Naive B cell (primary cell): ENCODE data around the gene PARN. TPM values are rescaled to one million over a fixed set of nuclear protein-coding genes. Genes with fewer than 3 reads are reported as not detected.

Experiments
- ATAC-seq, 2 donors: fragments of 150-1000 bp; cut with Tn5 transposase; 2 replicates each; pipeline ENCODE4 v1.10.0; 2021; ENCODE audit warnings: low read depth in 2 of 2, mild to moderate bottlenecking in 2 of 2, moderate library complexity in 2 of 2
- DNase-seq: peaks from one replicate; pipeline ENCODE4 v3.0.0; 2022
- H3K27ac Mint-ChIP-seq, 6 donors: one replicate each; pipeline ENCODE4 v1.8.0; 2020 to 2022; ENCODE audit warnings: mild to moderate bottlenecking in 6 of 6, mixed read lengths in 6 of 6, moderate library complexity in 5 of 6, inconsistent platforms in 2 of 6
- H3K27me3 Mint-ChIP-seq, 3 donors: one replicate each; pipeline ENCODE4 v1.8.0; 2021 to 2022; ENCODE audit warnings: mixed read lengths in 3 of 3, mild to moderate bottlenecking in 1 of 3
- H3K36me3 Mint-ChIP-seq, 2 donors: one replicate each; pipeline ENCODE4 v1.8.0; 2020 to 2022; ENCODE audit warnings: mixed read lengths in 2 of 2, inconsistent platforms in 1 of 2, mild to moderate bottlenecking in 1 of 2
- H3K4me1 Mint-ChIP-seq, 3 donors: one replicate each; pipeline ENCODE4 v1.8.0; 2020 to 2022; ENCODE audit warnings: mixed read lengths in 3 of 3, inconsistent platforms in 1 of 3, mild to moderate bottlenecking in 1 of 3, moderate library complexity in 1 of 3
- H3K4me3 Mint-ChIP-seq, 8 donors: one replicate each; pipeline ENCODE4 v1.8.0; 2020 to 2022; ENCODE audit warnings: mild to moderate bottlenecking in 8 of 8, mixed read lengths in 8 of 8, moderate library complexity in 8 of 8, inconsistent platforms in 2 of 8
- H3K9me3 Mint-ChIP-seq, 7 donors: one replicate each; pipeline ENCODE4 v1.8.0; 2020 to 2022; ENCODE audit warnings: mixed read lengths in 7 of 7, mild to moderate bottlenecking in 5 of 7, inconsistent platforms in 2 of 7, moderate library complexity in 1 of 7
- polyA plus RNA-seq, 6 donors: library from polyadenylated mRNA; unstranded; fragments of 300-500 nt; fragmentation: Illumina TruSeq; gene quantifications; one replicate each; pipeline ENCODE4 v1.2.3, GENCODE V29; 2021; ENCODE audit warnings: low read depth in 6 of 6

Gene PARN
- polyA plus RNA-seq, 6 donors from 2014 or later = 43.7 to 64.7 (median 55.4) TPM

- H3K27ac Mint-ChIP-seq = peak overlapping the region in 1 of 6 donors; percentile 56
- H3K27me3 Mint-ChIP-seq = no peaks in the 10 kb centered on the region
- H3K36me3 Mint-ChIP-seq = peaks cover 14 to 16% of the 10 kb centered on the region in 2 donors
- H3K4me3 Mint-ChIP-seq = peak overlapping the region in 1 of 8 donors; percentile 50
- H3K9me3 Mint-ChIP-seq = peaks cover 0 to 5% (median 4%) of the 10 kb centered on the region in 7 donors
- ATAC-seq (no peak), DNase-seq (no peak)
- H3K4me1 Mint-ChIP-seq = peaks cover 14 to 33% (median 18%) of the 10 kb centered on the region in 3 donors
These were observed 3.0 kb downstream of the PARN start for GRCh38 chr16:14627078-14627477.

GRCh38 chr16:14618566-14618965 is 11.5 kb downstream of the PARN start:
- no peak overlapping the region for H3K4me3 Mint-ChIP-seq
- H3K4me1 Mint-ChIP-seq = peaks cover 0 to 8% (median 2%) of the 10 kb centered on the region in 3 donors
- ATAC-seq = no peak
- H3K9me3 Mint-ChIP-seq = no peaks in the 10 kb centered on the region
- peaks cover 15 to 17% of the 10 kb centered on the region in 2 donors for H3K36me3 Mint-ChIP-seq
- peak overlapping the region in 2 of 6 donors; percentile 29 to 49 for H3K27ac Mint-ChIP-seq
- H3K27me3 Mint-ChIP-seq = no peaks in the 10 kb centered on the region
- no peak for DNase-seq

GRCh38 chr16:14616280-14616679 is 13.8 kb downstream of the PARN start:
- Mint-ChIP-seq H3K27ac (peak overlapping the region in 1 of 6 donors; percentile 49), H3K27me3 (no peaks in the 10 kb centered on the region), H3K4me1 (peaks cover 0 to 8% (median 2%) of the 10 kb centered on the region in 3 donors), H3K4me3 (no peak overlapping the region), H3K9me3 (no peaks in the 10 kb centered on the region), H3K36me3 (peaks cover 13 to 21% of the 10 kb centered on the region in 2 donors)
- no peak for DNase-seq
- ATAC-seq = no peak

GRCh38 chr16:14613991-14614390 is 16.1 kb downstream of the PARN start:
- no peak for DNase-seq
- H3K9me3 Mint-ChIP-seq = no peaks in the 10 kb centered on the region
- peaks cover 22 to 29% of the 10 kb centered on the region in 2 donors for H3K36me3 Mint-ChIP-seq
- no peak for ATAC-seq
- peaks cover 0 to 4% (median 2%) of the 10 kb centered on the region in 3 donors for H3K4me1 Mint-ChIP-seq
- H3K4me3 Mint-ChIP-seq = no peak overlapping the region
- no peaks in the 10 kb centered on the region for H3K27me3 Mint-ChIP-seq
- peak overlapping the region in 2 of 6 donors; percentile 45 to 85 for H3K27ac Mint-ChIP-seq

- ATAC-seq = no peak
- peaks cover 17 to 29% of the 10 kb centered on the region in 2 donors for H3K36me3 Mint-ChIP-seq
These were observed 18.4 kb downstream of the PARN start for GRCh38 chr16:14611660-14612059.

GRCh38 chr16:14609716-14610115 is 20.3 kb downstream of the PARN start:
- Mint-ChIP-seq H3K27ac (no peak overlapping the region), H3K9me3 (no peaks in the 10 kb centered on the region), H3K36me3 (peaks cover 17 to 23% of the 10 kb centered on the region in 2 donors), H3K27me3 (no peaks in the 10 kb centered on the region), H3K4me1 (peaks cover 0 to 19% (median 6%) of the 10 kb centered on the region in 3 donors), H3K4me3 (no peak overlapping the region)
- no peak for DNase-seq
- no peak for ATAC-seq

More at GRCh38 chr16:14611660-14612059, 18.4 kb downstream of the PARN start:
- H3K27me3 Mint-ChIP-seq = no peaks in the 10 kb centered on the region
- H3K27ac Mint-ChIP-seq = no peak overlapping the region
- no peaks in the 10 kb centered on the region for H3K9me3 Mint-ChIP-seq
- peaks cover 0 to 9% (median 0%) of the 10 kb centered on the region in 3 donors for H3K4me1 Mint-ChIP-seq
- no peak overlapping the region for H3K4me3 Mint-ChIP-seq
- no peak for DNase-seq

GRCh38 chr16:14608604-14609003 is 21.5 kb downstream of the PARN start:
- ATAC-seq = no peak
- Mint-ChIP-seq H3K27me3 (no peaks in the 10 kb centered on the region), H3K27ac (peak overlapping the region in 3 of 6 donors; percentile 20 to 88 (median 24)), H3K4me1 (peaks cover 0 to 19% (median 6%) of the 10 kb centered on the region in 3 donors), H3K9me3 (no peaks in the 10 kb centered on the region), H3K36me3 (peaks cover 15 to 20% of the 10 kb centered on the region in 2 donors), H3K4me3 (peak overlapping the region in 2 of 8 donors; percentile 15 to 39)
- DNase-seq = no peak

GRCh38 chr16:14608111-14608566 is 21.9 kb downstream of the PARN start:
- ATAC-seq = peak; percentile 52 to 64
- H3K4me1 Mint-ChIP-seq = peaks cover 3 to 23% (median 6%) of the 10 kb centered on the region in 3 donors
- no peak for DNase-seq
- peak overlapping the region in 6 of 8 donors; percentile 35 to 61 (median 56) for H3K4me3 Mint-ChIP-seq
- H3K9me3 Mint-ChIP-seq = no peaks in the 10 kb centered on the region
- no peaks in the 10 kb centered on the region for H3K27me3 Mint-ChIP-seq
- peak overlapping the region in 3 of 6 donors; percentile 20 to 88 (median 24) for H3K27ac Mint-ChIP-seq
- peaks cover 17 to 20% of the 10 kb centered on the region in 2 donors for H3K36me3 Mint-ChIP-seq

GRCh38 chr16:14606102-14606501 is 24.0 kb downstream of the PARN start:
- ATAC-seq (peak in 1 of 2 donors; percentile 20), DNase-seq (no peak)
- peak overlapping the region in 3 of 8 donors; percentile 2 to 53 (median 29) for H3K4me3 Mint-ChIP-seq
- H3K4me1 Mint-ChIP-seq = peaks cover 3 to 25% (median 6%) of the 10 kb centered on the region in 3 donors
- no peaks in the 10 kb centered on the region for H3K9me3 Mint-ChIP-seq
- no peaks in the 10 kb centered on the region for H3K27me3 Mint-ChIP-seq
- peaks cover 27 to 35% of the 10 kb centered on the region in 2 donors for H3K36me3 Mint-ChIP-seq
- peak overlapping the region in 4 of 6 donors; percentile 39 to 85 (median 66) for H3K27ac Mint-ChIP-seq

GRCh38 chr16:14602443-14602963 is 27.6 kb downstream of the PARN start:
- peak overlapping the region in 1 of 6 donors; percentile 49 for H3K27ac Mint-ChIP-seq
- DNase-seq (no peak), ATAC-seq (no peak)
- H3K4me3 Mint-ChIP-seq = peak overlapping the region in 1 of 8 donors; percentile 47
- no peaks in the 10 kb centered on the region for H3K27me3 Mint-ChIP-seq
- no peaks in the 10 kb centered on the region for H3K9me3 Mint-ChIP-seq
- H3K4me1 Mint-ChIP-seq = peaks cover 3 to 23% (median 6%) of the 10 kb centered on the region in 3 donors
- H3K36me3 Mint-ChIP-seq = peaks cover 35 to 44% of the 10 kb centered on the region in 2 donors

- H3K27me3 Mint-ChIP-seq = no peaks in the 10 kb centered on the region
- H3K36me3 Mint-ChIP-seq = peaks cover 35 to 44% of the 10 kb centered on the region in 2 donors
- no peaks in the 10 kb centered on the region for H3K9me3 Mint-ChIP-seq
- peak overlapping the region in 3 of 6 donors; percentile 18 to 57 (median 32) for H3K27ac Mint-ChIP-seq
- H3K4me1 Mint-ChIP-seq = peaks cover 0 to 8% (median 7%) of the 10 kb centered on the region in 3 donors
- no peak overlapping the region for H3K4me3 Mint-ChIP-seq
- no peak for DNase-seq
- ATAC-seq = no peak
These were observed 29.9 kb downstream of the PARN start for GRCh38 chr16:14600164-14600563.

GRCh38 chr16:14586637-14587305 is 43.3 kb downstream of the PARN start:
- peak overlapping the region in 1 of 6 donors; percentile 76 for H3K27ac Mint-ChIP-seq
- no peak for DNase-seq
- no peak for ATAC-seq
- peaks cover 0 to 12% (median 10%) of the 10 kb centered on the region in 3 donors for H3K4me1 Mint-ChIP-seq
- no peak overlapping the region for H3K4me3 Mint-ChIP-seq
- peaks cover 15 to 21% of the 10 kb centered on the region in 2 donors for H3K36me3 Mint-ChIP-seq
- H3K27me3 Mint-ChIP-seq = no peaks in the 10 kb centered on the region
- H3K9me3 Mint-ChIP-seq = no peaks in the 10 kb centered on the region

GRCh38 chr16:14585287-14585686 is 44.8 kb downstream of the PARN start:
- Mint-ChIP-seq H3K4me3 (no peak overlapping the region), H3K36me3 (peaks cover 13 to 21% of the 10 kb centered on the region in 2 donors), H3K27me3 (no peaks in the 10 kb centered on the region), H3K9me3 (no peaks in the 10 kb centered on the region), H3K4me1 (peaks cover 0 to 12% (median 10%) of the 10 kb centered on the region in 3 donors), H3K27ac (no peak overlapping the region)
- ATAC-seq (no peak), DNase-seq (no peak)
